Activated CD8-positive, alpha-beta T cell treated with anti-CD3 and anti-CD28 coated beads for 36 hours (primary cell): ENCODE data around the gene PRPF40B. TPM values are rescaled to one million over a fixed set of nuclear protein-coding genes. Genes with fewer than 3 reads are reported as not detected.

ENCODE experiments used
- ATAC-seq: fragments of 200-7000 bp; cut with Tn5 transposase; one replicate; pipeline ENCODE4 v1.10.0; 2021; ENCODE audit warnings: mild to moderate bottlenecking, moderate library complexity
- CTCF ChIA-PET: fragments of 350-600 bp; sonication (Branson Sonifier 250); formaldehyde crosslinking; loops from one replicate; lab custom pipeline; 2021; ENCODE audit warnings: antibody characterized with exemption; lab: Charles Lee
- POLR2A ChIA-PET: fragments of 350-600 bp; sonication (Branson Sonifier 250); formaldehyde crosslinking; loops from one replicate; lab custom pipeline; 2021; ENCODE audit warnings: antibody characterized with exemption; lab: Charles Lee
- DNase-seq: peaks from one replicate; pipeline ENCODE4 v3.0.0-alpha.2; 2020
- H3K27ac Mint-ChIP-seq: one replicate; pipeline ENCODE4 v1.8.0; 2021; ENCODE audit warnings: mild to moderate bottlenecking, mixed read lengths
- H3K27me3 Mint-ChIP-seq: one replicate; pipeline ENCODE4 v1.8.0; 2021; ENCODE audit warnings: mixed read lengths
- H3K36me3 Mint-ChIP-seq: one replicate; pipeline ENCODE4 v1.8.0; 2021; ENCODE audit warnings: low read depth, mixed read lengths
- H3K4me1 Mint-ChIP-seq: one replicate; pipeline ENCODE4 v1.8.0; 2021; ENCODE audit warnings: low read depth, mixed read lengths
- H3K4me3 Mint-ChIP-seq: one replicate; pipeline ENCODE4 v1.8.0; 2021; ENCODE audit warnings: mild to moderate bottlenecking, moderate library complexity, mixed read lengths
- H3K9me3 Mint-ChIP-seq: one replicate; pipeline ENCODE4 v1.8.0; 2021; ENCODE audit warnings: mixed read lengths
- intact Hi-C: fragments of 100-400 bp; cut with micrococcal nuclease; formaldehyde crosslinking; loops from one replicate; pipeline ENCODE4 v1.10.0; 2022
- total RNA-seq, 2 experiments: library from RNA; stranded (reverse); gene quantifications; one replicate each; pipeline ENCODE4 v1.2.3, GENCODE V29; 2021
- TF ChIP-seq, protein P1 (sequence below): fragments of 200-600 bp; IDR thresholded peaks from one replicate; pipeline ENCODE4 v1.8.0; 2022; ENCODE audit warnings: antibody characterized with exemption, mild to moderate bottlenecking

The PRPF40B gene
- total RNA-seq, 2 experiments from 2014 or later: 4.9 to 5.6 TPM

DNA sequence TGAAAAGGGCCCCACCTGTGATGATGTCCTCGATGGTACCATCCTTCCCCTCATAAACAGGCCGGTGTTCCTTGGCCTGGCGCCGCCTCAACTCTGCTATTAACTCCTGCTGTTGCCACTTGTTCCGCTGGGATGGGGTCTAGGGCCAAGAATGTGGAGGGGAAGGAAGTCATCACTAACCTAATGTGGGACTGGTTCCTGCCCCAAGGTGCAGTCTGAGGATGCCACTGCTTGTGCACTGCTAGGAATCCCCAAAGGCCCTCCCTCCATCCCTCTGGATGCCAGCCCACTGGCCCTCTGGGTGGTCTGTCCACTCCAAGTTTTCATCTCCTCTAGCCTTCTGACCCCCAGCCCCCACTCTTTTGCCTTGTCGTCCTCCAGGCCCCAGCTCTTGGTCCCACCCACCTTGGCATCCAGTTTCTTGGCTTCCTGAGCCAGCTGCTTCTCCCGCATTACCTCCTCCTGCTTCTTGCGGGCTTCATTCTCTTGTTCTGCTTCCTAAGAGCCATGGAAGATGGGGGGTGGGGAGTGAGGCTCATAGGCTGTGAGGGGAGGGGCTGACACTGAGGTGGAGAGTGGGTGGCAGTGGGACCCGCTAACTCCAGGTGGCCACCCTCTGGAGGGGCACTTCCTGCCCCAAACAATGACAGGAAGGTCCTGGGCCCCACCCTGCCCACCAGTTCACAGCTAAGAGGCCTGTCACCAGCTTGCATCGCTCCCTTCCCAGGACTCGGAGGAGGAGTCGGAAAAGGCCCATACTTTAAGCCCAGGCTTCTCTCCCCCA, 23.7 kb downstream of the PRPF40B start:
- intact Hi-C loops: no loop called here
- no peaks in the 10 kb centered on the region for H3K27me3 Mint-ChIP-seq
- DNase-seq: no peak
- TF ChIP-seq, protein P1, sequence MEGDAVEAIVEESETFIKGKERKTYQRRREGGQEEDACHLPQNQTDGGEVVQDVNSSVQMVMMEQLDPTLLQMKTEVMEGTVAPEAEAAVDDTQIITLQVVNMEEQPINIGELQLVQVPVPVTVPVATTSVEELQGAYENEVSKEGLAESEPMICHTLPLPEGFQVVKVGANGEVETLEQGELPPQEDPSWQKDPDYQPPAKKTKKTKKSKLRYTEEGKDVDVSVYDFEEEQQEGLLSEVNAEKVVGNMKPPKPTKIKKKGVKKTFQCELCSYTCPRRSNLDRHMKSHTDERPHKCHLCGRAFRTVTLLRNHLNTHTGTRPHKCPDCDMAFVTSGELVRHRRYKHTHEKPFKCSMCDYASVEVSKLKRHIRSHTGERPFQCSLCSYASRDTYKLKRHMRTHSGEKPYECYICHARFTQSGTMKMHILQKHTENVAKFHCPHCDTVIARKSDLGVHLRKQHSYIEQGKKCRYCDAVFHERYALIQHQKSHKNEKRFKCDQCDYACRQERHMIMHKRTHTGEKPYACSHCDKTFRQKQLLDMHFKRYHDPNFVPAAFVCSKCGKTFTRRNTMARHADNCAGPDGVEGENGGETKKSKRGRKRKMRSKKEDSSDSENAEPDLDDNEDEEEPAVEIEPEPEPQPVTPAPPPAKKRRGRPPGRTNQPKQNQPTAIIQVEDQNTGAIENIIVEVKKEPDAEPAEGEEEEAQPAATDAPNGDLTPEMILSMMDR: no peak
- ChIA-PET POLR2A (interaction anchor here (1.6 kb wide), 1 partner anchor 60 kb away, joined by 4 read pairs; no protein-coding TSS in a partner anchor), CTCF (interaction anchor here (0.7 to 25.4 kb wide), 7 partner anchors 9 to 131 kb away, joined by 3 to 556 read pairs (median 6); partner anchors contain the start of gene FMNL3)
- no peak overlapping the region for H3K4me3 Mint-ChIP-seq
- H3K4me1 Mint-ChIP-seq: peaks cover 14% of the 10 kb centered on the region
- peak overlapping the region; percentile 5 for H3K27ac Mint-ChIP-seq
- ATAC-seq: no peak
- no peaks in the 10 kb centered on the region for H3K9me3 Mint-ChIP-seq
- H3K36me3 Mint-ChIP-seq: peaks cover 26% of the 10 kb centered on the region

DNA sequence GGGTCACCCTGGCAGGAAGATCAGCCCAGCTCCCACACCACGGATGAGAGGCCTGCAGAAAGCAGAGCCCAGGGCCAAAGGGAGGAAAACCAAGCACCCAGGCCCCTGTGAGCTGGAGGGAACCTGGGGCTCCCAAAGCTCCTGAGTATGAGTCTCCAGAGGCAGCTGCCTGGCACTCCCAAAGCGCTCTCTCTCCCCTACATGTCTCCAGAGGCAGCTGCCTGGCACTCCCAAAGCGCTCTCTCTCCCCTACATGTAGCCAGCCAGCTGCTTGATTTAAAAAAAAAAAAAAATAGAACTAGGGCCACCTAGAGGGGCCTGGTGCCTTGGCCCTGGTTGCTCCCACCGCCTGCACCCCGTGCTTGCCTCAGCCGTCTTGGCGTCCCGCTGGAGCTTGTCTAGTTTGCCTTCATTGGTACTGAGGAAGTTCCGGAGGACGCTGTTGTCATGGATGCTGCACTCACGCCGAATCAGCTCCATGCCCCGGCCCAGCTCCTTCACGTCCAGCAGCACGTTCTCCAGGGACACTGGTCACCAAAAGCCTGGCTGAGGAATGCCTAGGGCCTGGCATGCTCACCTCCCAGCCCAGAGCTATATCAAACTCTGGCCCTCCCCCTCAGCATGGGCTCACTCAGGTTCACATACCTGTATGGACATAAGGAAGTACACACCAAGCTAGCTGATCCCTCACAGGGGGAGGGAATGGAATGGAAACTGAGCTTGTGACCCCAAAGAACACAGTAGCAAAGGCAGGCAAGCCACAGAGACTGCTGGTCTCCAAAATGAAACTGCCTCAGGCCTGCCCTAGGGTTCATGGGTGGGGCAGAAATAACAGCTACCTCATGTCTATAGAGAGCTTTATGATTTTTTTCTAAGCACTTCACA, 24.7 kb downstream of the PRPF40B start:
- Mint-ChIP-seq H3K27ac (peak overlapping the region; percentile 53), H3K9me3 (no peaks in the 10 kb centered on the region), H3K36me3 (peaks cover 28% of the 10 kb centered on the region), H3K27me3 (no peaks in the 10 kb centered on the region), H3K4me1 (peaks cover 14% of the 10 kb centered on the region), H3K4me3 (no peak overlapping the region)
- intact Hi-C loops: no loop called here
- CTCF ChIA-PET: interaction anchor here (0.7 to 25.4 kb wide), 12 partner anchors 8 to 408 kb away, joined by 3 to 556 read pairs (median 4); partner anchors contain the start of genes FMNL3 and TMBIM6
- TF ChIP-seq, protein P1: no peak
- ATAC-seq (no peak), DNase-seq (no peak)
- POLR2A ChIA-PET: interaction anchor here (0.5 to 1.6 kb wide), 8 partner anchors 10 to 581 kb away, joined by 3 to 6 read pairs (median 3); no protein-coding TSS in a partner anchor

DNA sequence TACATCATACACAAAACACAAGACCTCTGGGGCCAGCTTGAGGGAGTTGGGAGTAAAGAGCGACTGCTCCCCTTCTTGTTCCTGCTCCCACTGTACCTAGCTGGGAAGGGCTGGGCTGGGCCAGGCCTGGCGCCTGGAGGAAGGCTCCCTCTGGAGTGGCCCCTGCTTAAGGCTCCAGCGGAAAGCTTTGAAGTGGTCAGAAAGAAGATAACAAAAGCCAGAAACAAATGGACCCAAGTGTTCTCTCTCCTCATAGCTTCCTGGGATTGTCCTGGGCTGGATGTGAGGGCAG, 25.3 kb downstream of the PRPF40B start:
- peak overlapping the region; percentile 53 for H3K27ac Mint-ChIP-seq
- ATAC-seq (no peak), DNase-seq (no peak)
- ChIA-PET CTCF (interaction anchor here (1.0 to 25.4 kb wide), 8 partner anchors 11 to 218 kb away, joined by 3 to 556 read pairs (median 4); partner anchors contain the start of genes FMNL3 and TMBIM6), POLR2A (interaction anchor here (0.8 to 1.6 kb wide), 7 partner anchors 9 to 61 kb away, joined by 3 to 6 read pairs (median 3); no protein-coding TSS in a partner anchor)
- peaks cover 14% of the 10 kb centered on the region for H3K4me1 Mint-ChIP-seq
- H3K27me3 Mint-ChIP-seq: no peaks in the 10 kb centered on the region
- no peaks in the 10 kb centered on the region for H3K9me3 Mint-ChIP-seq
- H3K4me3 Mint-ChIP-seq: no peak overlapping the region
- H3K36me3 Mint-ChIP-seq: peaks cover 29% of the 10 kb centered on the region
- intact Hi-C loops: no loop called here
- TF ChIP-seq, protein P1: no peak

DNA sequence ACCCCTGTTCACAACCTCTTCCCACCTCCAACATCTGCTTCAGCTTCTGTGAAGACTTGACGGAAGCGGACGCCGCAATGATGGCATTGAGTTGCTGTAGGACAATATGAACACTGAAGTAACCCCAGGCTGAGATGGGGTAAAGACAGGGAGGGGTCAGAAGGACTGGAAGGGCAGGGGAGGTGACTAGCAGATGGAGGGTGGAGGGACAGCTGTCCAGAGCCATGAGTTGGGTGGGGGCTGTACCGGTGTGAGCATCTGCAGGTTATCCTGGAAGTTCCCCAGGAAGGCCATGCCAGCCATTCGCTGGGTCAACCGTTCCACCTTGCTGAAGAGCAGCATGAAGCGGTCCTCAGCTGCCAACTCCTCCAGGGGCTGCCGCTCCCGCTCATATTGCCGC, 26.1 kb downstream of the PRPF40B start:
- peaks cover 30% of the 10 kb centered on the region for H3K36me3 Mint-ChIP-seq
- ChIA-PET POLR2A (no interaction called here), CTCF (interaction anchor here (1.0 to 25.4 kb wide), 5 partner anchors 12 to 217 kb away, joined by 3 to 556 read pairs (median 4); partner anchors contain the start of genes FMNL3 and TMBIM6)
- DNase-seq (no peak), ATAC-seq (no peak)
- H3K9me3 Mint-ChIP-seq: no peaks in the 10 kb centered on the region
- no peaks in the 10 kb centered on the region for H3K27me3 Mint-ChIP-seq
- TF ChIP-seq, protein P1: no peak
- intact Hi-C loops: no loop called here
- H3K27ac Mint-ChIP-seq: peak overlapping the region; percentile 53
- H3K4me3 Mint-ChIP-seq: no peak overlapping the region
- peaks cover 14% of the 10 kb centered on the region for H3K4me1 Mint-ChIP-seq
